ENCODE results near the gene KCNJ6. TPM values are rescaled to one million over a fixed set of nuclear protein-coding genes. Genes with fewer than 3 reads are reported as not detected.

KCNJ6 gene
- total and polyA plus RNA-seq, 2 of the 8 experiments (the other 6 are each of a cell fraction or from before 2014, with no cell fraction given): 0.51 to 1.2 TPM

- no peak overlapping the region for H2AFZ ChIP-seq (ENCODE audit: low read length)
- H3K9me3 ChIP-seq (ENCODE audit: insufficient read depth in 2 of 2, low read depth in 1 of 2, low read length in 1 of 2): no peaks in the 10 kb centered on the region; a peak in 1 of 4 replicates
- peak overlapping the region; percentile 17; the same call in 1 of the 2 replicates for H2AK5ac ChIP-seq (ENCODE audit: low read depth, low read length)
- H3K23me2 ChIP-seq (ENCODE audit: low read depth, low read length): no peaks in the 10 kb centered on the region; the same call in 1 of the 2 replicates
- H3K4me1 ChIP-seq (replicated peaks in 1 of 4; ENCODE audit: control insufficient read depth in 3 of 4, insufficient read depth in 4 of 4, low read length in 3 of 4): no peaks in the 10 kb centered on the region
- H4K91ac ChIP-seq (replicated peaks; ENCODE audit: insufficient read length, low read length): no peak overlapping the region
- FAIRE-seq (no peak), DNase-seq (ENCODE audit: low read depth in 1 of 2, low spot score in 2 of 2) (peak in 1 of 2 experiments; percentile 16)
- no peak overlapping the region for H3K14ac ChIP-seq (ENCODE audit: insufficient read length)
- no peaks in the 10 kb centered on the region for H3K27me3 ChIP-seq (replicated peaks in 1 of 4; ENCODE audit: control insufficient read depth in 3 of 4, extremely low read depth in 1 of 4, insufficient read depth in 3 of 4, low read length in 3 of 4)
- no peak overlapping the region for H4K5ac ChIP-seq (ENCODE audit: insufficient read length, low read depth, low read length)
- POLR2A ChIA-PET (ENCODE audit: partially characterized antibody): interaction anchor here (1.0 to 1.7 kb wide), 3 partner anchors 8 to 19 kb away, joined by 3 to 6 read pairs (median 4); no protein-coding TSS in a partner anchor
- H2BK12ac ChIP-seq (ENCODE audit: low read depth, low read length): no peak overlapping the region; the same call in 1 of the 2 replicates
- peak overlapping the region; percentile 26; the same call in 1 of the 2 replicates for H2BK20ac ChIP-seq (ENCODE audit: low read length)
- no peak overlapping the region for H4K8ac ChIP-seq (ENCODE audit: extremely low read depth, insufficient read depth, low read length)
- H2BK15ac ChIP-seq (ENCODE audit: low read length): no peak overlapping the region
- H3K9ac ChIP-seq (replicated peaks in 1 of 4; ENCODE audit: extremely low read depth in 1 of 4, low read depth in 3 of 4, low read length in 3 of 4): no peak overlapping the region
- no peak overlapping the region for H3K18ac ChIP-seq (ENCODE audit: extremely low read depth, low read length)
- H3K56ac ChIP-seq (replicated peaks; ENCODE audit: insufficient read length, low read depth, low read length): no peak overlapping the region
- H3K4me3 ChIP-seq (ENCODE audit: extremely low read depth in 1 of 4, insufficient read depth in 2 of 4, low read depth in 3 of 4, low read length in 4 of 4): no peak overlapping the region
- no peak overlapping the region for H3K4ac ChIP-seq (replicated peaks; ENCODE audit: insufficient read length, low read depth, low read length)
- H3K79me1 ChIP-seq (ENCODE audit: low read depth, low read length): no peaks in the 10 kb centered on the region
- H2BK5ac ChIP-seq (ENCODE audit: low read depth, low read length): no peak overlapping the region
- H4K20me1 ChIP-seq (replicated peaks in 1 of 2; ENCODE audit: control insufficient read depth in 1 of 2, insufficient read depth in 2 of 2, low read length in 2 of 2): no peaks in the 10 kb centered on the region
- H3K79me2 ChIP-seq (ENCODE audit: control insufficient read depth in 1 of 2, insufficient read depth in 2 of 2, low read length in 2 of 2): no peaks in the 10 kb centered on the region
- CTCF ChIA-PET (ENCODE audit: partially characterized antibody): interaction anchor here (1.3 to 2.0 kb wide), 3 partner anchors 12 to 19 kb away, joined by 4 to 10 read pairs (median 6); no protein-coding TSS in a partner anchor
- no peak overlapping the region for H3K23ac ChIP-seq (ENCODE audit: insufficient read length)
- WGBS, 2 experiments (ENCODE audit: extremely low coverage in 1 of 2, insufficient coverage in 1 of 2, insufficient read length in 1 of 2, insufficient replicate concordance in 2 of 2, low coverage in 1 of 2, low lambda C conversion rate in 2 of 2, missing lambda C conversion rate in 1 of 2): 95% methylated on average over 6 of the region's 6 CpGs; no CpG with 5 or more reads in 1 of the 2 experiments
- no peaks in the 10 kb centered on the region for H3K36me3 ChIP-seq (ENCODE audit: control insufficient read depth in 2 of 4, insufficient read depth in 4 of 4, low read length in 3 of 4)
- H3K4me2 ChIP-seq (ENCODE audit: insufficient read depth in 1 of 2, low read depth in 2 of 2, low read length in 2 of 2): no peak overlapping the region
- H3K27ac ChIP-seq (ENCODE audit: low read depth, low read length): no peak overlapping the region
- no peak overlapping the region for H2BK120ac ChIP-seq (replicated peaks; ENCODE audit: low read depth, low read length)
- TF ChIP-seq JUN (IDR thresholded peaks at IDR 0.05; ENCODE audit: low read depth, low read length) (no peak), ASH2L (IDR thresholded peaks at IDR 0.05; ENCODE audit: low read length) (no peak), RAD21 (IDR thresholded peaks at IDR 0.05 in 1 of 2, conservative IDR thresholded peaks at IDR 0.05 in 1 of 2; ENCODE audit: low read depth in 2 of 2, low read length in 2 of 2) (no peak)
Measured at GRCh38 chr21:37655611-37656300, 260.5 kb downstream of the KCNJ6 start.
